PC-3 (cell line): ENCODE data around the gene PSD.

Source experiments
- CTCF ChIP-seq: fragments of 300-600 bp; sonication (generic); conservative IDR thresholded peaks from 2 replicates; pipeline ENCODE4 v1.5.1; 2017; ENCODE audit warnings: antibody characterized with exemption, low read depth, mild to moderate bottlenecking, low read length
- EZH2 ChIP-seq: fragments of 300-600 bp; sonication (generic); IDR thresholded peaks from one replicate; pipeline ENCODE4 v1.6.1; 2017; ENCODE audit warnings: antibody characterized with exemption, mild to moderate bottlenecking, low read length; ENCODE audit not compliant: unreplicated experiment
- EZH2phosphoT487 ChIP-seq: fragments of 300-600 bp; sonication (generic); IDR thresholded peaks from 2 replicates; pipeline ENCODE4 v1.6.1; 2018; ENCODE audit warnings: mild to moderate bottlenecking, antibody characterized with exemption, low read length, borderline replicate concordance

- TF ChIP-seq CTCF (no peak), EZH2phosphoT487 (no peak), EZH2 (no peak)
These were observed 13.0 kb upstream of the PSD start for GRCh38 chr10:102431452-102432124.
